Hematopoietic multipotent progenitor cell (in vitro differentiated cells): ENCODE measurements around the gene NDUFAF4. TPM values are rescaled to one million over a fixed set of nuclear protein-coding genes. Genes with fewer than 3 reads are reported as not detected.

ENCODE experiments used
- small RNA-seq: library from RNA; depleted of rRNA; stranded (forward); fragments of <200 nt; gene quantifications from one replicate; pipeline ENCODE3, GENCODE V24; 2012
- total RNA-seq: library from RNA; depleted of rRNA; stranded (reverse); fragments of >200 nt; gene quantifications from one replicate; pipeline ENCODE4 v1.2.3, GENCODE V29; 2012

NDUFAF4 gene
- total RNA-seq, 1 donor, result 3.0 TPM

Small RNA genes lying within 50 kb of the gene (small RNA-seq; reads per million reads assigned to genes)
- not detected for gene RN7SL509P

Other genes starting within 250 kb of the NDUFAF4 start
- 0.54 TPM for gene GPR63, start 60.4 kb downstream of the NDUFAF4 start, total RNA-seq
- 2.2 TPM for gene KLHL32, start 26.8 kb upstream of the NDUFAF4 start, total RNA-seq